ENCODE measurements around the gene CARHSP1. TPM values are rescaled to one million over a fixed set of nuclear protein-coding genes. Genes with fewer than 3 reads are reported as not detected.

The CARHSP1 gene
- total RNA-seq, 5 donors from 2014 or later (not counting 1 experiment from before 2014, with no cell fraction given): 32.9 to 44.3 (median 41.8) TPM

DNA sequence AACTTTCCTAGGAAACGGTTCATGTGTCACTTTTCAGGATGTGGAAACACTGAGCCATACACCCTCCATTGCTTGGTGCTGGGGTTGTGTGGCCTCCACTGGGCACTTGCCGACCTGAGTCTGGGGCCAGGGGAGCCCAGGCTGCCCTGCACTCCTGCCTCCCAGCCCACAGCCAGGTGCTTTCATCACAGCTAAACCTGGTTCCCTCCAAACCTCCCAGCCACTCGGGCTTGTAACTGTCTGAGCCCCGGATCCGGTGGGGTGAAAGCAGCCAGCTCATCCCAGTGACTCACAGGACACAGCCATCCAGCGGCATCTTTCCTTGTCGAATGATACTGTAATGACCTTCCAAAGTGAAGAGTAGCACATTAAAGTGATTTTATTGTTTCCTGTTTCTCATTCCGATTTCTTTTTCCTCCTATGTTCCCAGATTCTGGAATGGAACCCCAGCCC is 19.8 kb downstream of the CARHSP1 start:
- Mint-ChIP-seq H3K36me3 (peaks cover 18% of the 10 kb centered on the region), H3K27me3 (no peaks in the 10 kb centered on the region), H3K27ac (no peak overlapping the region), H3K4me1 (peaks cover 22 to 27% (median 26%) of the 10 kb centered on the region in 3 donors), H3K4me3 (no peak overlapping the region), H3K9me3 (no peaks in the 10 kb centered on the region)
- no peak overlapping the region for H3K27ac ChIP-seq (ENCODE audit: low read length)
- DNase-seq (no peak), ATAC-seq (replicated peaks in 1 of 4) (no peak)
- WGBS (ENCODE audit: insufficient coverage): 85% methylated on average over 4 of the region's 8 CpGs
- POLR2A ChIA-PET: no interaction called here
- CTCF ChIA-PET: no interaction called here
- no peaks in the 10 kb centered on the region for H3K9me3 ChIP-seq
- H3K4me1 ChIP-seq (ENCODE audit: control insufficient read depth in 1 of 2, extremely low read depth in 1 of 2, insufficient read depth in 2 of 2, low read length in 2 of 2): peaks cover 0 to 7% of the 10 kb centered on the region in 2 experiments
- H3K4me3 ChIP-seq (ENCODE audit: control insufficient read depth in 1 of 2, extremely low read depth in 1 of 2, low read length in 1 of 2): no peak overlapping the region
- H3K36me3 ChIP-seq (ENCODE audit: control insufficient read depth in 2 of 2, extremely low read depth in 1 of 2, insufficient read depth in 1 of 2, low read length in 1 of 2): peaks cover 9 to 39% of the 10 kb centered on the region in 2 donors
- H3K27me3 ChIP-seq (replicated peaks in 1 of 2; ENCODE audit: control insufficient read depth in 2 of 2, extremely low read depth in 1 of 2, insufficient read depth in 2 of 2, low read length in 1 of 2): no peaks in the 10 kb centered on the region

DNA sequence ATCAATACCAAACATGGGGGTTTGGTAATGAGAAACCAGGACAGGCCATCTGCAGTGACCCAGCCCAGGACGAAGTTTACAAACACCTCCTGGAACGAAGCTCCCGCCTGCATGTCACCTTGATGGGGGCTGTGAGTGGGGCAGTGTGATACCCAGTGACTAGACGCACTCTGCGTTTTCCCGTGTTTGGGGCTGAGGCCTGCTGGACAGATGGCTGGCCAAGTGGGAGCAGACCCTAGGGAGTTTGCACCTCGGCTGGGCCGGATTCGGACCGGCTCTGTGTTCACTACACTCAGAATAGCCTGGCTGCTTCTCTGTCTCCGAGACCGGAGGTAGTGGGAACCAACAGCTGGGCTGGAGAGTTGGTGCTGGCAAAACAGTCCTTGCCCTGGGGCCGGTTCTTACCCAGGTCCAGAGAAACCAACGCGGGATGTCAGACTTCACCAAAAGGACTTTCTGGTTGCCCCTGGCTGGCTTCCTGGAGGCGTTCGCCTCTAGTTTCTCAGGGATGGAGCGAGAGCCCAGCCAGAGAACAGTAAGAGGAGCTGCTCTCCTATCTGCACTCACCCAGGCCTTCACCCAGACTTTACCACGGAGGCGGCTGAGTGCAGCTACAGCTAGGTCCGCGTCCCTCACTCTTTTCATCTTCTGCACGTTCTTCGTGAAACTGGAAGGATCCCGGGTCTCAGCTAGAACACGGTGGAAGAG is 20.4 kb downstream of the CARHSP1 start:
- Histone ChIP-seq H3K27ac (ENCODE audit: low read length) (no peak overlapping the region), H3K27me3 (replicated peaks in 1 of 2; ENCODE audit: control insufficient read depth in 2 of 2, extremely low read depth in 1 of 2, insufficient read depth in 2 of 2, low read length in 1 of 2) (no peaks in the 10 kb centered on the region), H3K4me3 (ENCODE audit: control insufficient read depth in 1 of 2, extremely low read depth in 1 of 2, low read length in 1 of 2) (no peak overlapping the region), H3K36me3 (ENCODE audit: control insufficient read depth in 2 of 2, extremely low read depth in 1 of 2, insufficient read depth in 1 of 2, low read length in 1 of 2) (peaks cover 9 to 35% of the 10 kb centered on the region in 2 donors), H3K9me3 (no peaks in the 10 kb centered on the region), H3K4me1 (ENCODE audit: control insufficient read depth in 1 of 2, extremely low read depth in 1 of 2, insufficient read depth in 2 of 2, low read length in 2 of 2) (peaks cover 0 to 7% of the 10 kb centered on the region in 2 experiments)
- no peak for DNase-seq
- H3K27ac Mint-ChIP-seq: no peak overlapping the region
- peaks cover 21 to 25% (median 23%) of the 10 kb centered on the region in 3 donors for H3K4me1 Mint-ChIP-seq
- H3K9me3 Mint-ChIP-seq: no peaks in the 10 kb centered on the region
- POLR2A ChIA-PET: no interaction called here
- H3K27me3 Mint-ChIP-seq: no peaks in the 10 kb centered on the region
- H3K36me3 Mint-ChIP-seq: peaks cover 18% of the 10 kb centered on the region
- 95% methylated on average over 26 of the region's 26 CpGs for WGBS (ENCODE audit: insufficient coverage)
- no peak overlapping the region for H3K4me3 Mint-ChIP-seq
- CTCF ChIA-PET: no interaction called here
- no peak for ATAC-seq (replicated peaks in 1 of 4)

DNA sequence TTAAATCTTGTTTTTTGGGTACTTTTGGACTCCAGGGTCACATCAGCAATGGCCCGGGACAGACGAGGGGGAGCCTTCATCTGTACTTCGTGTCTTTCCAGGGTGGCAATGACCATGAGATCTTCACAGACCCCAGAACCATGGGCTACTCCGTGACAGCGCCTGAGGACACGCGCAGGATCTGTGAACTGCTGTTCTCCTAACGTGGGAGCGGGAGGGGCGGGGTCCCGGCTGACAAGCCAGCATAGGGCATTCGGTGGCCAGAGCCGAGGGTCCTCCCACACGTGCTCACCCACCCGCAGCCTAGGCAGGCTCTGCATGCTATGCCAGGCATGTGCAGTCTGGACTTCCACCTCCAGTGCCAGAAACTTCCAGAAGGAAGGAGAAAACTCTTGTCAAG is 21.2 kb downstream of the CARHSP1 start:
- Mint-ChIP-seq H3K4me3 (no peak overlapping the region), H3K9me3 (no peaks in the 10 kb centered on the region), H3K27ac (no peak overlapping the region), H3K27me3 (no peaks in the 10 kb centered on the region), H3K4me1 (peaks cover 17 to 30% (median 21%) of the 10 kb centered on the region in 3 donors), H3K36me3 (peaks cover 18% of the 10 kb centered on the region)
- CTCF ChIA-PET: no interaction called here
- Histone ChIP-seq H3K9me3 (no peaks in the 10 kb centered on the region), H3K4me1 (ENCODE audit: control insufficient read depth in 1 of 2, extremely low read depth in 1 of 2, insufficient read depth in 2 of 2, low read length in 2 of 2) (peaks cover 0 to 7% of the 10 kb centered on the region in 2 experiments), H3K4me3 (ENCODE audit: control insufficient read depth in 1 of 2, extremely low read depth in 1 of 2, low read length in 1 of 2) (no peak overlapping the region), H3K27me3 (replicated peaks in 1 of 2; ENCODE audit: control insufficient read depth in 2 of 2, extremely low read depth in 1 of 2, insufficient read depth in 2 of 2, low read length in 1 of 2) (no peaks in the 10 kb centered on the region), H3K36me3 (ENCODE audit: control insufficient read depth in 2 of 2, extremely low read depth in 1 of 2, insufficient read depth in 1 of 2, low read length in 1 of 2) (peaks cover 9 to 31% of the 10 kb centered on the region in 2 donors), H3K27ac (ENCODE audit: low read length) (no peak overlapping the region)
- POLR2A ChIA-PET: no interaction called here
- ATAC-seq (replicated peaks in 1 of 4): no peak
- DNase-seq: no peak
- WGBS (ENCODE audit: insufficient coverage): 93% methylated on average over 15 of the region's 15 CpGs

DNA sequence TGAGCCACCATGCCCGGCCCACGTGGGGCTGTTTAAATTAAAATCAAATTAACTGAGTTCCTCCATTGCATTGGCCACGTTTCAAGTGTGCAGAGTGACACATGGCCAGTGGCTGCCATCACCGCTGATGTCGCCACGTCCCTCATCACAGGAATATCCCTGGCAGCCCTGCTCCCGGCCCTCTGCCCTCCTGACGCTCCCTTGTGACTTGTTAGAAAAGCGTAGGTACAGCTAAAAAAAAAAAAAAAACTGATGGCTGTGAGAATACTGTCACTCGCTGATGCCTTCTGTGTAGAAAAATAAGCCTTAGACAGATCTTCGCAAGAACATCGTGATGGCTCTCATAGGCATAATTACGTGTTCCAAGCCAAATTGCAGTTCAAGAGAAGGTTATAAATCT is 21.7 kb downstream of the CARHSP1 start:
- ATAC-seq (replicated peaks in 1 of 4) (no peak), DNase-seq (no peak)
- H3K36me3 Mint-ChIP-seq: peaks cover 18% of the 10 kb centered on the region
- H3K27ac ChIP-seq (ENCODE audit: low read length): no peak overlapping the region
- H3K4me1 Mint-ChIP-seq: peaks cover 18 to 35% (median 21%) of the 10 kb centered on the region in 3 donors
- no peaks in the 10 kb centered on the region for H3K27me3 ChIP-seq (replicated peaks in 1 of 2; ENCODE audit: control insufficient read depth in 2 of 2, extremely low read depth in 1 of 2, insufficient read depth in 2 of 2, low read length in 1 of 2)
- POLR2A ChIA-PET: no interaction called here
- H3K4me3 ChIP-seq (ENCODE audit: control insufficient read depth in 1 of 2, extremely low read depth in 1 of 2, low read length in 1 of 2): no peak overlapping the region
- H3K36me3 ChIP-seq (ENCODE audit: control insufficient read depth in 2 of 2, extremely low read depth in 1 of 2, insufficient read depth in 1 of 2, low read length in 1 of 2): peaks cover 9 to 31% of the 10 kb centered on the region in 2 donors
- H3K27me3 Mint-ChIP-seq: no peaks in the 10 kb centered on the region
- no peaks in the 10 kb centered on the region for H3K9me3 Mint-ChIP-seq
- H3K4me1 ChIP-seq (ENCODE audit: control insufficient read depth in 1 of 2, extremely low read depth in 1 of 2, insufficient read depth in 2 of 2, low read length in 2 of 2): peaks cover 0 to 7% of the 10 kb centered on the region in 2 experiments
- no peak overlapping the region for H3K27ac Mint-ChIP-seq
- 96% methylated on average over 5 of the region's 13 CpGs for WGBS (ENCODE audit: insufficient coverage)
- CTCF ChIA-PET: no interaction called here
- H3K4me3 Mint-ChIP-seq: no peak overlapping the region
- no peaks in the 10 kb centered on the region for H3K9me3 ChIP-seq

DNA sequence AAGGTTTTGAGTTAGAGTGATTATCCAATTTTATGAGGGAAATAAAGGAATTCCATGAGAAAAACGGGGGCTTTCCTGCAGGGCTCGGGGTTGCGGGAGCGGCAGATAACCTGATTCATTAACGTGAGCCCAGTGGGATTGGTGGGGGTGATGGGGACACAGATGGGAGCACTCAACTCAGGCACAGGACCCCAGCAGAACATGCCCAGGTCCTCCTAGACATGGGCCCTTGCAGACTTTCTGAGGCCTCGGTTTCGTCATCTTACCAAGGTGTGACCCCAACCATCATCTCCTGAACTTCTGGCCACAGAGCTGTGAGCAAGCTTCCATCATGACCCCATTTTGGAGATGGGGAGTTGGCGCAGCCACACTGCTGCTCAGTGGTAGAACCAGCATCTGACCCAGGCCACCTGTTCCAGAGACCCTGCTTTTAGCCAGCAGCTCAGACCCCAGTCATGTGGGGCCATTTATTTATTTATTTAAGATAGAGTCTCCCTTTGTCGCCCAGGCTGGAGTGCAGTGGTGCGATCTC is 22.3 kb downstream of the CARHSP1 start:
- WGBS (ENCODE audit: insufficient coverage): 89% methylated on average over 8 of the region's 10 CpGs
- H3K4me1 ChIP-seq (ENCODE audit: control insufficient read depth in 1 of 2, extremely low read depth in 1 of 2, insufficient read depth in 2 of 2, low read length in 2 of 2): peaks cover 0 to 7% of the 10 kb centered on the region in 2 experiments
- no peak overlapping the region for H3K4me3 Mint-ChIP-seq
- H3K9me3 Mint-ChIP-seq: no peaks in the 10 kb centered on the region
- no peaks in the 10 kb centered on the region for H3K9me3 ChIP-seq
- no peaks in the 10 kb centered on the region for H3K27me3 ChIP-seq (replicated peaks in 1 of 2; ENCODE audit: control insufficient read depth in 2 of 2, extremely low read depth in 1 of 2, insufficient read depth in 2 of 2, low read length in 1 of 2)
- no peak overlapping the region for H3K27ac Mint-ChIP-seq
- H3K27me3 Mint-ChIP-seq: no peaks in the 10 kb centered on the region
- H3K36me3 ChIP-seq (ENCODE audit: control insufficient read depth in 2 of 2, extremely low read depth in 1 of 2, insufficient read depth in 1 of 2, low read length in 1 of 2): peaks cover 9 to 29% of the 10 kb centered on the region in 2 donors
- peaks cover 15% of the 10 kb centered on the region for H3K36me3 Mint-ChIP-seq
- no peak for ATAC-seq (replicated peaks in 1 of 4)
- POLR2A ChIA-PET: no interaction called here
- H3K4me3 ChIP-seq (ENCODE audit: control insufficient read depth in 1 of 2, extremely low read depth in 1 of 2, low read length in 1 of 2): no peak overlapping the region
- DNase-seq: no peak
- CTCF ChIA-PET: no interaction called here
- peaks cover 19 to 39% (median 20%) of the 10 kb centered on the region in 3 donors for H3K4me1 Mint-ChIP-seq
- H3K27ac ChIP-seq (ENCODE audit: low read length): no peak overlapping the region

DNA sequence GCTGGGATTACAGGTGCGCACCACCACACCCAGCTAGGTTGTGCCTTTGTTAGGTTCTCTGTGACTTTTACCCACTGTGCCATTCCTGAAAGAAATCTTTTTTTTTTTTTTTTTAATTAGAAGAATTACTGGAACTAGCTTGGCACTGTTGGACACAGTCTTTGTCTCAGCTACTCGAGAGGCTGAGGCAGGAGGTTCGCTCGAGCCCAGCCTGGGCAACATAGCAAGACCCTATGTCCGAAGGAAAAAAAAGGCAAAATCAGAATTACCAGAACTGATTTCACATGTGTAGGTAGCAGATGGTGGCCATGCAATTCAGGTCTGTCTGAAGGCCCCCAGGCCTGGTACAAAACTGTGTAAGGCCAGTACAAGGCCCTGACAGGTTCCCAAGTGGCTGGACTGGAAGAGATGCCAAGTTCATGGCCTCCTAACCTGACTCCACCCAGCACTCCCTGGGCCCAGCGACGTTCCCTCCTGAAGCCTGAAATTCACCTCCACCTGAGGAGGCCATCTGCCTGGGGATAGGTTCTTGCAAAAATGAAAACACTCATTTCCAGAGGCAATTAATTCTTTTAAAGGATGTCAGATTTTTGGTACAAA is 23.0 kb downstream of the CARHSP1 start:
- no peaks in the 10 kb centered on the region for H3K9me3 Mint-ChIP-seq
- H3K27me3 ChIP-seq (replicated peaks in 1 of 2; ENCODE audit: control insufficient read depth in 2 of 2, extremely low read depth in 1 of 2, insufficient read depth in 2 of 2, low read length in 1 of 2): no peaks in the 10 kb centered on the region
- H3K9me3 ChIP-seq: no peaks in the 10 kb centered on the region
- no peak overlapping the region for H3K27ac Mint-ChIP-seq
- peaks cover 9 to 27% of the 10 kb centered on the region in 2 donors for H3K36me3 ChIP-seq (ENCODE audit: control insufficient read depth in 2 of 2, extremely low read depth in 1 of 2, insufficient read depth in 1 of 2, low read length in 1 of 2)
- ATAC-seq (replicated peaks in 1 of 4): no peak
- POLR2A ChIA-PET: no interaction called here
- peaks cover 12% of the 10 kb centered on the region for H3K36me3 Mint-ChIP-seq
- no peak overlapping the region for H3K4me3 ChIP-seq (ENCODE audit: control insufficient read depth in 1 of 2, extremely low read depth in 1 of 2, low read length in 1 of 2)
- peaks cover 0 to 7% of the 10 kb centered on the region in 2 experiments for H3K4me1 ChIP-seq (ENCODE audit: control insufficient read depth in 1 of 2, extremely low read depth in 1 of 2, insufficient read depth in 2 of 2, low read length in 2 of 2)
- WGBS (ENCODE audit: insufficient coverage): 97% methylated on average over 4 of the region's 7 CpGs
- H3K27me3 Mint-ChIP-seq: no peaks in the 10 kb centered on the region
- DNase-seq: no peak
- H3K27ac ChIP-seq (ENCODE audit: low read length): no peak overlapping the region
- CTCF ChIA-PET: no interaction called here
- no peak overlapping the region for H3K4me3 Mint-ChIP-seq
- H3K4me1 Mint-ChIP-seq: peaks cover 16 to 37% (median 18%) of the 10 kb centered on the region in 3 donors
